ENCODE measurements around the gene HIF1A. TPM values are rescaled to one million over a fixed set of nuclear protein-coding genes. Genes with fewer than 3 reads are reported as not detected.

Gene HIF1A
- total and polyA plus RNA-seq, 2 of the 8 experiments (the other 6 are each of a cell fraction or from before 2014, with no cell fraction given): 54.8 to 175 TPM

DNA sequence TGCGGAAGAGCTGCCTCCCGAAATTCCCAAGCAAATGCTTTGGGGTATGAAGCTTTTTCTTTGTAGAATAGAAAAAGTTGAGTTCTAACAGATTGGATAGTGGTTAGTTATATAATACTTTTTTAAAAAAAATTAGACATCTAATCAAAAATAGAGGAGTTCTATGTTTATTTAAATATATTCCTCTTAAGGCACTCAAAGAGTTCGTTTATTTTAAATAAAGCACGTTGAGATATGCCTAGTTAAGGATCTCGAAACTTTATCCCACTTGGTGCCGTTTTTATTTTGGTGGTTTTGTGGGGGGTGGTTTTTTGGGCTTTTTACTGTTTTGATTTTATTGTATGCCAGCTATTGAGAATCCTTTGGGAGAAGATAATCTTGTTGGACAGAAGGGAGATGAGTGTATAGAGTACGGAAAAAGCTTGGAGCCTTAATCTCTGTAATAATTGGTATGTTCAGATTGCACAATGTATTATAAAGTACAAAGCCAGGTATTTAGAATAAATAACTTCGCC is 56.2 kb downstream of the HIF1A start:
- Histone ChIP-seq H3K9me3 (ENCODE audit: insufficient read depth in 2 of 2, low read depth in 1 of 2, low read length in 1 of 2) (no peaks in the 10 kb centered on the region), H3K9ac (replicated peaks in 1 of 4; ENCODE audit: extremely low read depth in 1 of 4, low read depth in 3 of 4, low read length in 3 of 4) (no peak overlapping the region), H2BK120ac (replicated peaks; ENCODE audit: low read depth, low read length) (no peak overlapping the region), H3K4me1 (replicated peaks in 1 of 4; ENCODE audit: control insufficient read depth in 3 of 4, insufficient read depth in 4 of 4, low read length in 3 of 4) (peaks cover 0 to 5% (median 4%) of the 10 kb centered on the region in 4 experiments; a peak in 2 of 7 replicates), H3K36me3 (ENCODE audit: control insufficient read depth in 2 of 4, insufficient read depth in 4 of 4, low read length in 3 of 4) (peaks cover 3 to 16% (median 7%) of the 10 kb centered on the region in 4 experiments; a peak in 5 of 8 replicates), H3K27me3 (replicated peaks in 1 of 4; ENCODE audit: control insufficient read depth in 3 of 4, extremely low read depth in 1 of 4, insufficient read depth in 3 of 4, low read length in 3 of 4) (no peaks in the 10 kb centered on the region), H2AK5ac (ENCODE audit: low read depth, low read length) (no peak overlapping the region), H3K23me2 (ENCODE audit: low read depth, low read length) (no peaks in the 10 kb centered on the region; the same call in 1 of the 2 replicates), H2BK5ac (ENCODE audit: low read depth, low read length) (no peak overlapping the region; the same call in 1 of the 2 replicates), H2AFZ (ENCODE audit: low read length) (no peak overlapping the region), H3K27ac (ENCODE audit: low read depth, low read length) (0 out of 2 replicates have a peak overlapping the region, but pooled peaks have one; percentile 32), H2BK15ac (ENCODE audit: low read length) (no peak overlapping the region), H2BK20ac (ENCODE audit: low read length) (no peak overlapping the region), H4K20me1 (replicated peaks in 1 of 2; ENCODE audit: control insufficient read depth in 1 of 2, insufficient read depth in 2 of 2, low read length in 2 of 2) (no peaks in the 10 kb centered on the region), H4K8ac (ENCODE audit: extremely low read depth, insufficient read depth, low read length) (no peak overlapping the region; the same call in 1 of the 2 replicates), H4K91ac (replicated peaks; ENCODE audit: insufficient read length, low read length) (no peak overlapping the region), H3K18ac (ENCODE audit: extremely low read depth, low read length) (no peak overlapping the region), H2BK12ac (ENCODE audit: low read depth, low read length) (no peak overlapping the region), H3K14ac (ENCODE audit: insufficient read length) (no peak overlapping the region), H4K5ac (ENCODE audit: insufficient read length, low read depth, low read length) (no peak overlapping the region), H3K79me1 (ENCODE audit: low read depth, low read length) (no peaks in the 10 kb centered on the region), H3K56ac (replicated peaks; ENCODE audit: insufficient read length, low read depth, low read length) (no peak overlapping the region), H3K23ac (ENCODE audit: insufficient read length) (no peak overlapping the region), H3K4ac (replicated peaks; ENCODE audit: insufficient read length, low read depth, low read length) (no peak overlapping the region), H3K4me2 (ENCODE audit: insufficient read depth in 1 of 2, low read depth in 2 of 2, low read length in 2 of 2) (peak overlapping the region; percentile 68 to 71), H3K4me3 (ENCODE audit: extremely low read depth in 1 of 4, insufficient read depth in 2 of 4, low read depth in 3 of 4, low read length in 4 of 4) (peak overlapping the region; percentile 41 to 66 (median 45)), H3K79me2 (ENCODE audit: control insufficient read depth in 1 of 2, insufficient read depth in 2 of 2, low read length in 2 of 2) (peaks cover 0 to 8% of the 10 kb centered on the region in 2 experiments; a peak in 1 of 4 replicates)
- no peak for TF ChIP-seq NANOG (IDR thresholded peaks at IDR 0.05; ENCODE audit: insufficient read depth, low read depth, low read length, poor library complexity, severe bottlenecking)
- DNase-seq (ENCODE audit: low read depth in 1 of 2, low spot score in 2 of 2): no peak
- no peak for FAIRE-seq
- CTCF ChIA-PET (ENCODE audit: partially characterized antibody): interaction anchor here (3.4 to 3.5 kb wide), 2 partner anchors 12 to 86 kb away, joined by 12 to 25 read pairs; partner anchors contain the start of gene SNAPC1
- WGBS, 2 experiments (ENCODE audit: extremely low coverage in 1 of 2, insufficient coverage in 1 of 2, insufficient read length in 1 of 2, insufficient replicate concordance in 2 of 2, low coverage in 1 of 2, low lambda C conversion rate in 2 of 2, missing lambda C conversion rate in 1 of 2): 68% methylated on average over 8 of the region's 8 CpGs; no CpG with 5 or more reads in 1 of the 2 experiments
- POLR2A ChIA-PET (ENCODE audit: partially characterized antibody): interaction anchor here (0.9 to 6.7 kb wide), 6 partner anchors 9 to 282 kb away, joined by 3 to 67 read pairs (median 4); partner anchors contain the start of genes HIF1A and SNAPC1
